GM18502 (cell line): ENCODE measurements around the gene THEM5.
A peak's percentile ranks its signal among the peaks of the same experiment; 100 is the strongest.

Experiments
- ATAC-seq: cut with Tn5 transposase; IDR thresholded peaks from one replicate; pipeline ENCODE4 v1.9.1; 2021; ENCODE audit warnings: mild to moderate bottlenecking; ENCODE audit not compliant: unreplicated experiment, poor library complexity

THEM5 gene

GRCh38 chr1:151841141-151841540 is 12.4 kb downstream of the THEM5 start:
- ATAC-seq, result no peak

GRCh38 chr1:151840421-151840820 is 13.1 kb downstream of the THEM5 start:
- ATAC-seq, result no peak

GRCh38 chr1:151839457-151840403 is 13.8 kb downstream of the THEM5 start, which contains the start of gene C2CD4D:
Gene C2CD4D, minus strand, starts transcription at chr1:151839820. Its CDS starts 831 bp downstream, at chr1:151838989.
- ATAC-seq, result peak; percentile 40

GRCh38 chr1:151839082-151839412 is 14.5 kb downstream of the THEM5 start:
- no peak for ATAC-seq

GRCh38 chr1:151838222-151839081 is 15.1 kb downstream of the THEM5 start:
- ATAC-seq, result no peak

- ATAC-seq, result no peak
Observed at GRCh38 chr1:151837884-151838221, 15.7 kb downstream of the THEM5 start.

- no peak for ATAC-seq
Observed at GRCh38 chr1:151837197-151837596, 16.3 kb downstream of the THEM5 start.

GRCh38 chr1:151835596-151835995 is 17.9 kb downstream of the THEM5 start:
- ATAC-seq, result no peak

- ATAC-seq, result no peak
Observed at GRCh38 chr1:151834239-151834638, 19.3 kb downstream of the THEM5 start.

GRCh38 chr1:151833172-151833900 is 20.2 kb downstream of the THEM5 start:
- ATAC-seq, result no peak

GRCh38 chr1:151832318-151832980 is 21.1 kb downstream of the THEM5 start:
- no peak for ATAC-seq

- ATAC-seq, result no peak
Observed at GRCh38 chr1:151831605-151832004, 21.9 kb downstream of the THEM5 start, which contains the start of gene RORC. Gene RORC, minus strand, starts transcription at chr1:151831802. Its CDS starts 38 bp downstream, at chr1:151831764.

GRCh38 chr1:151831256-151831591 is 22.3 kb downstream of the THEM5 start:
- ATAC-seq, result no peak

- no peak for ATAC-seq
Observed at GRCh38 chr1:151830055-151830454, 23.5 kb downstream of the THEM5 start.

- no peak for ATAC-seq
Observed at GRCh38 chr1:151829352-151830046, 24.0 kb downstream of the THEM5 start.

GRCh38 chr1:151828921-151829320 is 24.6 kb downstream of the THEM5 start:
- no peak for ATAC-seq

GRCh38 chr1:151827853-151828252 is 25.7 kb downstream of the THEM5 start:
- no peak for ATAC-seq

GRCh38 chr1:151825751-151826660 is 27.5 kb downstream of the THEM5 start:
- ATAC-seq, result no peak
